Endometrial microvascular endothelial cells (primary cell): ENCODE data around the gene PARD3B. TPM values are rescaled to one million over a fixed set of nuclear protein-coding genes. Genes with fewer than 3 reads are reported as not detected.

Experiments used
- in situ Hi-C: cut with HindIII; loops from 2 replicates; pipeline ENCODE4 v1.10.0; 2017; ENCODE audit warnings: low sequenced_read_pairs, low pct_unique_long_range_greater_than_20kb; ENCODE audit errors: inconsistent ontology term
- total RNA-seq: library from RNA; depleted of rRNA; stranded (reverse); fragments of >200 nt; gene quantifications from one replicate; pipeline ENCODE4 v1.2.3, GENCODE V29; 2015; ENCODE audit errors: inconsistent ontology term

The PARD3B gene
- total RNA-seq, 1 donor from 2014 or later: 3.3 TPM

- in situ Hi-C loops: no loop called here
Measured at GRCh38 chr2:205580212-205580987, 1035.1 kb downstream of the PARD3B start.

GRCh38 chr2:205582366-205582765 lies 1037.1 kb downstream of the PARD3B start:
- in situ Hi-C loops: no loop called here

GRCh38 chr2:205585449-205586383 lies 1040.4 kb downstream of the PARD3B start:
- in situ Hi-C loops: no loop called here

GRCh38 chr2:205586626-205587025 lies 1041.4 kb downstream of the PARD3B start:
- in situ Hi-C loops: no loop called here

GRCh38 chr2:205589479-205589878 lies 1044.2 kb downstream of the PARD3B start:
- in situ Hi-C loops: no loop called here

- in situ Hi-C loops: no loop called here
Measured at GRCh38 chr2:205590759-205591158, 1045.5 kb downstream of the PARD3B start.

GRCh38 chr2:205593891-205594290 lies 1048.6 kb downstream of the PARD3B start:
- in situ Hi-C loops: no loop called here

- in situ Hi-C loops: no loop called here
Measured at GRCh38 chr2:205596581-205596980, 1051.3 kb downstream of the PARD3B start.

GRCh38 chr2:205605638-205606304 lies 1060.5 kb downstream of the PARD3B start:
- in situ Hi-C loops: no loop called here

GRCh38 chr2:205607146-205607545 lies 1061.9 kb downstream of the PARD3B start:
- in situ Hi-C loops: no loop called here

GRCh38 chr2:205609113-205609512 lies 1063.8 kb downstream of the PARD3B start:
- in situ Hi-C loops: no loop called here

- in situ Hi-C loops: no loop called here
Measured at GRCh38 chr2:205610437-205610836, 1065.2 kb downstream of the PARD3B start.

GRCh38 chr2:205612636-205613035 lies 1067.4 kb downstream of the PARD3B start:
- in situ Hi-C loops: no loop called here

GRCh38 chr2:205613970-205614559 lies 1068.8 kb downstream of the PARD3B start:
- in situ Hi-C loops: no loop called here

- in situ Hi-C loops: no loop called here
Measured at GRCh38 chr2:205614965-205615364, 1069.7 kb downstream of the PARD3B start.

- in situ Hi-C loops: no loop called here
Measured at GRCh38 chr2:205617905-205618304, 1072.6 kb downstream of the PARD3B start.

GRCh38 chr2:205619600-205619999 lies 1074.3 kb downstream of the PARD3B start:
- in situ Hi-C loops: no loop called here

- in situ Hi-C loops: no loop called here
Measured at GRCh38 chr2:205627085-205627484, 1081.8 kb downstream of the PARD3B start.

- in situ Hi-C loops: no loop called here
Measured at GRCh38 chr2:205628422-205628821, 1083.1 kb downstream of the PARD3B start.
